H1 (cell line): ENCODE data around the gene SESN3. TPM values are rescaled to one million over a fixed set of nuclear protein-coding genes. Genes with fewer than 3 reads are reported as not detected.

ENCODE experiments used
- CTCF ChIA-PET: fragments of 300-600 bp; sonication (Branson Sonifier 250); formaldehyde crosslinking; loops from one replicate; lab custom pipeline; 2021; ENCODE audit not compliant: partially characterized antibody; lab: Charles Lee
- POLR2A ChIA-PET: fragments of 300-600 bp; sonication (Branson Sonifier 250); formaldehyde crosslinking; loops from one replicate; lab custom pipeline; 2021; ENCODE audit warnings: inconsistent platforms; ENCODE audit not compliant: partially characterized antibody; lab: Charles Lee
- DNase-seq, 2 experiments: peaks; one replicate each; pipeline versions ENCODE4 v3.0.0 to v3.0.0-alpha.2; 2010 to 2022; ENCODE audit warnings: low spot score in 2 of 2, low read depth in 1 of 2, mixed read lengths in 1 of 2
- FAIRE-seq: peaks from 2 replicates; lab custom pipeline; 2011; peaks lifted over from hg19 to GRCh38; lab: Jason Lieb, UNC
- H2AFZ ChIP-seq: 2 replicates; pipeline ENCODE4 v1.8.1; 2012; ENCODE audit warnings: low read length, inconsistent platforms
- H2AK5ac ChIP-seq: 2 replicates; pipeline ENCODE4 v1.6.1; 2013; ENCODE audit warnings: low read depth, low read length
- H2BK120ac ChIP-seq: replicated peaks from 2 replicates; pipeline ENCODE3; 2013; ENCODE audit warnings: low read depth, low read length, inconsistent platforms
- H2BK12ac ChIP-seq: 2 replicates; pipeline ENCODE4 v1.6.1; 2013; ENCODE audit warnings: low read depth, low read length
- H2BK15ac ChIP-seq: 2 replicates; pipeline ENCODE4 v1.6.1; 2013; ENCODE audit warnings: low read length
- H2BK20ac ChIP-seq: 2 replicates; pipeline ENCODE4 v1.6.1; 2013; ENCODE audit warnings: low read length
- H2BK5ac ChIP-seq: 2 replicates; pipeline ENCODE4 v1.6.1; 2013; ENCODE audit warnings: low read depth, low read length
- H3K14ac ChIP-seq: 2 replicates; pipeline ENCODE4 v1.6.1; 2013; ENCODE audit warnings: inconsistent platforms; ENCODE audit not compliant: insufficient read length
- H3K18ac ChIP-seq: 2 replicates; pipeline ENCODE4 v1.6.1; 2013; ENCODE audit warnings: low read length; ENCODE audit errors: extremely low read depth
- H3K23ac ChIP-seq: 2 replicates; pipeline ENCODE4 v1.6.1; 2013; ENCODE audit warnings: inconsistent platforms; ENCODE audit not compliant: insufficient read length
- H3K23me2 ChIP-seq: 2 replicates; pipeline ENCODE4 v1.6.1; 2013; ENCODE audit warnings: low read depth, low read length
- H3K27ac ChIP-seq: 2 replicates; pipeline ENCODE4 v1.6.1; 2011; ENCODE audit warnings: low read depth, low read length, inconsistent platforms
- H3K27me3 ChIP-seq, 4 experiments: replicated peaks in 1 of 4; 1 replicate in 1 of 4; 2 replicates in 3 of 4; pipeline versions ENCODE4 v1.6.1 to v1.8.1; 2011 to 2013; ENCODE audit warnings: low read length in 3 of 4, mild to moderate bottlenecking in 3 of 4, inconsistent platforms in 2 of 4, mixed read lengths in 2 of 4, moderate library complexity in 1 of 4; ENCODE audit not compliant: control insufficient read depth in 3 of 4, insufficient read depth in 3 of 4; ENCODE audit errors: extremely low read depth in 1 of 4
- H3K36me3 ChIP-seq, 4 experiments: 2 replicates each; pipeline versions ENCODE4 v1.6.1 to v1.8.1; 2011 to 2013; ENCODE audit warnings: mild to moderate bottlenecking in 4 of 4, low read length in 3 of 4, moderate library complexity in 2 of 4, control low read depth in 1 of 4, inconsistent platforms in 1 of 4; ENCODE audit not compliant: insufficient read depth in 4 of 4, control insufficient read depth in 2 of 4
- H3K4ac ChIP-seq: replicated peaks from 2 replicates; pipeline ENCODE3; 2013; ENCODE audit warnings: low read length, low read depth, mixed read lengths, inconsistent platforms; ENCODE audit not compliant: insufficient read length
- H3K4me1 ChIP-seq, 4 experiments: replicated peaks in 1 of 4; 1 replicate in 1 of 4; 2 replicates in 3 of 4; pipeline versions ENCODE4 v1.6.1 to v1.8.1; 2011 to 2013; ENCODE audit warnings: low read length in 3 of 4, inconsistent platforms in 2 of 4, mixed read lengths in 1 of 4; ENCODE audit not compliant: insufficient read depth in 4 of 4, control insufficient read depth in 3 of 4
- H3K4me2 ChIP-seq, 2 experiments: 2 replicates each; pipeline versions ENCODE4 v1.6.1 to v1.8.1; 2011 to 2013; ENCODE audit warnings: low read depth in 2 of 2, low read length in 2 of 2, control low read depth in 1 of 2, inconsistent platforms in 1 of 2, mild to moderate bottlenecking in 1 of 2; ENCODE audit not compliant: insufficient read depth in 1 of 2
- H3K4me3 ChIP-seq, 4 experiments: fragments of 200-600, 300-600 bp in 1 of 4; sonication (generic), shearing (Covaris generic), sonication (Bioruptor Twin) in 1 of 4; 2 replicates each; pipeline versions ENCODE4 v1.5.1 to v1.8.1; 2011 to 2016; ENCODE audit warnings: low read length in 4 of 4, low read depth in 3 of 4, control low read depth in 2 of 4, inconsistent platforms in 2 of 4, mild to moderate bottlenecking in 2 of 4, mixed read lengths in 1 of 4, moderate library complexity in 1 of 4; ENCODE audit not compliant: insufficient read depth in 2 of 4; ENCODE audit errors: extremely low read depth in 1 of 4
- H3K56ac ChIP-seq: replicated peaks from 2 replicates; pipeline ENCODE3; 2013; ENCODE audit warnings: low read depth, mild to moderate bottlenecking, mixed read lengths, low read length, inconsistent platforms; ENCODE audit not compliant: insufficient read length
- H3K79me1 ChIP-seq: 2 replicates; pipeline ENCODE4 v1.6.1; 2013; ENCODE audit warnings: low read depth, low read length, control low read depth
- H3K79me2 ChIP-seq, 2 experiments: 2 replicates each; pipeline versions ENCODE4 v1.6.1 to v1.8.1; 2012 to 2013; ENCODE audit warnings: low read length in 2 of 2, mild to moderate bottlenecking in 2 of 2, inconsistent platforms in 1 of 2; ENCODE audit not compliant: insufficient read depth in 2 of 2, control insufficient read depth in 1 of 2
- H3K9ac ChIP-seq, 4 experiments: replicated peaks in 1 of 4; 1 replicate in 1 of 4; 2 replicates in 3 of 4; pipeline versions ENCODE4 v1.6.1 to v1.8.1; 2011 to 2013; ENCODE audit warnings: low read depth in 3 of 4, low read length in 3 of 4, control low read depth in 2 of 4, mild to moderate bottlenecking in 2 of 4, moderate library complexity in 2 of 4, inconsistent platforms in 1 of 4; ENCODE audit errors: extremely low read depth in 1 of 4
- H3K9me3 ChIP-seq, 2 experiments: 2 replicates each; pipeline versions ENCODE4 v1.6.1 to v1.8.1; 2012 to 2013; ENCODE audit warnings: mild to moderate bottlenecking in 2 of 2, moderate library complexity in 2 of 2, control low read depth in 1 of 2, inconsistent platforms in 1 of 2, low read depth in 1 of 2, low read length in 1 of 2, mixed read lengths in 1 of 2; ENCODE audit not compliant: insufficient read depth in 2 of 2
- H4K20me1 ChIP-seq, 2 experiments: replicated peaks in 1 of 2; 2 replicates each; pipeline versions ENCODE3 to v1.8.1; 2011 to 2013; ENCODE audit warnings: inconsistent platforms in 2 of 2, low read length in 2 of 2, mild to moderate bottlenecking in 1 of 2; ENCODE audit not compliant: insufficient read depth in 2 of 2, control insufficient read depth in 1 of 2
- H4K5ac ChIP-seq: 2 replicates; pipeline ENCODE4 v1.6.1; 2013; ENCODE audit warnings: low read length, low read depth, mixed read lengths, inconsistent platforms; ENCODE audit not compliant: insufficient read length
- H4K8ac ChIP-seq: 2 replicates; pipeline ENCODE4 v1.8.0; 2013; ENCODE audit warnings: mild to moderate bottlenecking, moderate library complexity, low read length, inconsistent platforms; ENCODE audit not compliant: insufficient read depth; ENCODE audit errors: extremely low read depth
- H4K91ac ChIP-seq: replicated peaks from 2 replicates; pipeline ENCODE3; 2013; ENCODE audit warnings: low read length, mixed read lengths, inconsistent platforms; ENCODE audit not compliant: insufficient read length
- ASH2L ChIP-seq: fragments of 200-600, 300-600 bp; sonication (generic); IDR thresholded peaks from one replicate; pipeline ENCODE4 v1.7.1; 2017; ENCODE audit warnings: low read length
- CHD1 ChIP-seq: IDR thresholded peaks from 2 replicates; pipeline ENCODE4 v1.6.1; 2012; ENCODE audit warnings: low read depth, low read length, improper control_type of control experiment
- CHD2 ChIP-seq: IDR thresholded peaks from 2 replicates; pipeline ENCODE4 v1.6.1; 2012; ENCODE audit warnings: low read length, improper control_type of control experiment
- EGR1 ChIP-seq: IDR thresholded peaks from 2 replicates; pipeline ENCODE4 v1.6.1; 2011; ENCODE audit warnings: low read depth, low read length, borderline replicate concordance
- FOSL1 ChIP-seq: IDR thresholded peaks from 2 replicates; pipeline ENCODE4 v1.6.1; 2011; ENCODE audit warnings: mild to moderate bottlenecking, low read depth, low read length, moderate library complexity; ENCODE audit not compliant: insufficient read depth
- GABPA ChIP-seq: IDR thresholded peaks from 2 replicates; pipeline ENCODE4 v1.6.1; 2011; ENCODE audit warnings: mild to moderate bottlenecking, low read length, moderate library complexity, borderline replicate concordance; ENCODE audit not compliant: insufficient read depth
- KDM4A ChIP-seq: IDR thresholded peaks from one replicate; pipeline ENCODE4 v1.7.1; 2012; ENCODE audit warnings: low read depth, mild to moderate bottlenecking, moderate library complexity, low read length, inconsistent platforms; ENCODE audit not compliant: severe bottlenecking
- POLR2AphosphoS5 ChIP-seq: IDR thresholded peaks from 2 replicates; pipeline ENCODE4 v1.6.1; 2011; ENCODE audit warnings: low read depth, low read length
- RBBP5 ChIP-seq: IDR thresholded peaks from 2 replicates; pipeline ENCODE4 v1.7.1; 2012; ENCODE audit warnings: low read depth, mild to moderate bottlenecking, inconsistent platforms, low read length, moderate library complexity, borderline replicate concordance
- RFX5 ChIP-seq: IDR thresholded peaks from 2 replicates; pipeline ENCODE4 v1.6.1; 2011; ENCODE audit warnings: low read depth, low read length, improper control_type of control experiment, borderline replicate concordance
- SIN3A ChIP-seq, 2 experiments: IDR thresholded peaks in 1 of 2; conservative IDR thresholded peaks in 1 of 2; 2 replicates each; pipeline ENCODE4 v1.6.1; 2011 to 2012; ENCODE audit warnings: low read length in 2 of 2, improper control_type of control experiment in 1 of 2, low read depth in 1 of 2, mild to moderate bottlenecking in 1 of 2
- SRF ChIP-seq: IDR thresholded peaks from 2 replicates; pipeline ENCODE4 v1.6.1; 2011; ENCODE audit warnings: mild to moderate bottlenecking, low read depth, low read length, moderate library complexity
- WGBS, 2 experiments: shearing (Covaris generic) in 1 of 2; methylation state at CpG; one replicate each; pipeline versions ENCODE4 v1.1.6 to v1.1.7; 2013 to 2015; ENCODE audit warnings: low lambda C conversion rate in 2 of 2, mixed read lengths in 2 of 2, inconsistent platforms in 1 of 2, low coverage in 1 of 2, missing lambda C conversion rate in 1 of 2; ENCODE audit not compliant: insufficient replicate concordance in 2 of 2, insufficient coverage in 1 of 2, insufficient read length in 1 of 2; ENCODE audit errors: extremely low coverage in 1 of 2, missing lambda C conversion rate in 1 of 2; 5-methylcytosine and 5-hydroxymethylcytosine counted together
- polyA plus RNA-seq, 7 experiments: library from polyadenylated mRNA; depleted of rRNA in 3 of 7; stranded (reverse) in 5 of 7; unstranded in 2 of 7; fragments of >200 nt in 5 of 7; fragments of 200-250 nt in 2 of 7; gene quantifications; 1 replicate in 5 of 7; 2 replicates in 1 of 7; 4 replicates in 1 of 7; pipeline versions ENCODE4 v1.2.1 to v1.2.3, GENCODE V29; 2011 to 2013; ENCODE audit warnings: missing spikeins in 2 of 7, mixed read lengths in 2 of 7
- total RNA-seq: library from RNA; stranded (reverse); fragmentation: NEBNext Ultra II Directional; extraction: Animal tissue kit (Norgen Biotek cat#: 25700); gene quantifications from 2 replicates; pipeline ENCODE4 v1.2.1, GENCODE V29; 2021
- TF ChIP-seq, protein P1 (sequence below): IDR thresholded peaks from 2 replicates; pipeline ENCODE4 v1.6.1; 2011; ENCODE audit warnings: low read length, improper control_type of control experiment

Gene SESN3
- total and polyA plus RNA-seq, 2 of the 8 experiments (the other 6 are each of a cell fraction or from before 2014, with no cell fraction given), result 10.2 to 31.1 TPM

DNA sequence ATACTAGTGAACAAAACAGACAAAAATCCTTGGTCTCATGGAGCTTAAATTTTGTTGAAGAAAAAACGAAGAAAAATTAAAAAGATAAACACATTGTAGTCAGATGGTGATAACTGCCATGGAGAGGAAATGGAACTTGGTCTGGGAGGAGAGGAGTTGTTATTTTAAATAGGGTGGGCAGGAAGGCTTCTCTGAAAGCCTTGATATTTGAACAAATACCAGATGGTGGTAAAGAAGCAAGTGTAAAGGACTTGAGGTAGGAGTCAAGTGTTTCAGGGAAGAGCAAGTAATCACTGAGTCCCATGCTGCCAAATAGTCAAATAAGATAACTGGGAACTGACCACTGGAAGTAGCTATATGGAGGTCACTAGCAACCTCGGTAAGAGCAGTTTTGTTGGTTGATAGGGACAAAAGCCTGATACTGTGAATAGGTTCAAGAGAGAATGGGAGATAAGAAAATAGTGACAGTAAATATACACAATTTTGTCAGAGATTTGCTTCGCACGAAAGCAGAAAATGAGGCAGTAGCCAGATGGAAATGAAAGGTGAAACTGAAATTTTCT, 55.1 kb downstream of the SESN3 start:
- Histone ChIP-seq H3K36me3 (peaks cover 0 to 93% (median 14%) of the 10 kb centered on the region in 4 experiments; a peak in 6 of 8 replicates), H3K4me3 (no peak overlapping the region), H3K23ac (no peak overlapping the region), H4K8ac (no peak overlapping the region), H2BK15ac (no peak overlapping the region), H3K4me1 (no peaks in the 10 kb centered on the region), H3K4me2 (no peak overlapping the region), H3K79me2 (no peaks in the 10 kb centered on the region), H2BK12ac (no peak overlapping the region), H3K23me2 (no peaks in the 10 kb centered on the region), H3K27ac (no peak overlapping the region), H3K79me1 (no peaks in the 10 kb centered on the region), H3K9ac (no peak overlapping the region), H2BK120ac (no peak overlapping the region), H2BK5ac (no peak overlapping the region), H3K56ac (no peak overlapping the region), H3K14ac (no peak overlapping the region), H2AFZ (no peak overlapping the region), H4K5ac (no peak overlapping the region), H4K91ac (no peak overlapping the region), H3K4ac (no peak overlapping the region), H3K9me3 (no peaks in the 10 kb centered on the region), H2BK20ac (no peak overlapping the region), H3K18ac (no peak overlapping the region), H4K20me1 (no peaks in the 10 kb centered on the region), H2AK5ac (no peak overlapping the region), H3K27me3 (no peaks in the 10 kb centered on the region)
- 86% methylated on average over 4 of the region's 4 CpGs; no CpG with 5 or more reads in 1 of the 2 experiments for WGBS, 2 experiments
- FAIRE-seq (no peak), DNase-seq (no peak)
- ChIA-PET CTCF (interaction anchor here (1.1 to 2.1 kb wide), 5 partner anchors 18 to 587 kb away, joined by 3 to 6 read pairs (median 5); no protein-coding TSS in a partner anchor), POLR2A (no interaction called here)
- no peak for TF ChIP-seq CHD2
- TF ChIP-seq FOSL1, result no peak
- TF ChIP-seq SIN3A (conservative IDR thresholded peaks at IDR 0.05 in 1 of 2, IDR thresholded peaks at IDR 0.05 in 1 of 2; ENCODE audit: low read depth in 1 of 2, low read length in 2 of 2), result no peak
- TF ChIP-seq GABPA, result no peak
- TF ChIP-seq, protein P1, sequence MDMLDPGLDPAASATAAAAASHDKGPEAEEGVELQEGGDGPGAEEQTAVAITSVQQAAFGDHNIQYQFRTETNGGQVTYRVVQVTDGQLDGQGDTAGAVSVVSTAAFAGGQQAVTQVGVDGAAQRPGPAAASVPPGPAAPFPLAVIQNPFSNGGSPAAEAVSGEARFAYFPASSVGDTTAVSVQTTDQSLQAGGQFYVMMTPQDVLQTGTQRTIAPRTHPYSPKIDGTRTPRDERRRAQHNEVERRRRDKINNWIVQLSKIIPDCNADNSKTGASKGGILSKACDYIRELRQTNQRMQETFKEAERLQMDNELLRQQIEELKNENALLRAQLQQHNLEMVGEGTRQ, result no peak
- TF ChIP-seq EGR1, result no peak
- TF ChIP-seq CHD1, result no peak
- no peak for TF ChIP-seq RBBP5
- TF ChIP-seq SRF, result no peak
- TF ChIP-seq RFX5, result no peak
- TF ChIP-seq ASH2L, result no peak
- no peak for TF ChIP-seq POLR2AphosphoS5
- no peak for TF ChIP-seq KDM4A
